Hindlimb muscle (tissue), 1 donor: Measurements from ENCODE around the gene NACC1. TPM values are rescaled to one million over a fixed set of nuclear protein-coding genes. Genes with fewer than 3 reads are reported as not detected.
"Not testable (repeated sequence)": the region's sequence is repeated elsewhere in the genome, so short reads cannot be mapped to it uniquely, and the experiment has no call there.

Source experiments
- DNase-seq: peaks from one replicate; pipeline ENCODE4 v3.0.0-alpha.2; 2013
- polyA plus RNA-seq: library from polyadenylated mRNA; unstranded; fragments of 120-200 nt; gene quantifications from one replicate; pipeline ENCODE4 v1.2.1, GENCODE V29; 2013; ENCODE audit not compliant: insufficient read length

Gene NACC1
- polyA plus RNA-seq, 1 donor: 23.4 TPM

DNA sequence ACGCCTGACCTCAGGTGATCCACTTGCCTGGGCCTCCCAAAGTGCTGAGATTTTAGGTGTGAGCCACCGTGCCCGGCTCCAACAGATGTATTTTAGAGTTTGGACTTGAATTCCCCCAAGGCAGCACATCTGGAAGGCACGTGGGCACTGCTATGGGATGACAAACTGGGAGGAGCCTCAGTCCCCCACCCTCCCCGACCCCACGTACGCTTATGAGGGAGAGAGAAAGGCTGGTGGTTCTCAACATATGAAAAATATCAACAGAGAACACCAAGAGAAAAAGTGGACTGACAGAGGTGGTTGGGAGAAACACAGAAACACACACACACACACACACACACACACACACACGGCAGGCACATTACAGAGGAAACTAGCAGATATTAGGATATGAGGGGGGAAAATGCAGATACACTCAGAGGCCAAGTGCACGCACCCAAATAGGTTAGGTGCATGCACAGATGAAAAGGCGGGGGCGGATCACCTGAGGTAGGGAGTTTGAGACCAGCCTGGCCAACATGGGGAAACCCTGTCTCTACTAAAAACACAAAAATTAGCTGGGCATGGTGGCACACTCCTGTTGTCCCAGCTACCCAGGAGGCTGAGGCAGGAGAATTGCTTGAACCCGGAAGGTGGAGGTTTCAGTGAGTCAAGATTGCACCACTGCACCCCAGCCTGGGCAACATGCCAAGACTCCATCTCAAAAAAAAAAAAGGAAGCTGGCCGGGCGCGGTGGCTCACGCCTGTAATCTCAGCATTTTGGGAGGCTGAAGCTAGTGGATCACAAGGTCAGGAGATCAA lies 28.9 kb downstream of the NACC1 start:
- DNase-seq: no peak

DNA sequence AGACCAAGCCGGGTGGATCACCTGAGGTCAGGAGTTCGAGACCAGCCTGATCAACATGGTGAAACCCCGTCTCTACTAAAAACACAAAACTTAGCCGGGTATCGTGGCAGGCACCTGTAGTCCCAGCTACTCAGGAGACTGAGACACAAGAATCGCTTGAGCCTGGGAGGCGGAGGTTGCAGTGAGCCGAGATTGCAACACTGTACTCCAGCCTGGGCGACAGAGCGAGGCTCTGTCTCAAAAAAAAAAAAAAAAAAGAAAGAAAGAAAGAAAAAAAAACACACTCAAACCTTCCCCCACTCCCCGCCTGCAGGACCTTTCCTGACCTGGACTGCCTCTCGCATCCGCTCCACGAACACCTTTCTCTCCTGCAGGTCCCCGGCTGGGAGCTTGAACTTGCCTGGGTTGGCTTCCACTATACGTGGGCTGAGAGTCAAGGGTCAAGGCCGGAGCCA lies 31.1 kb downstream of the NACC1 start:
- DNase-seq: not testable (repeated sequence)

DNA sequence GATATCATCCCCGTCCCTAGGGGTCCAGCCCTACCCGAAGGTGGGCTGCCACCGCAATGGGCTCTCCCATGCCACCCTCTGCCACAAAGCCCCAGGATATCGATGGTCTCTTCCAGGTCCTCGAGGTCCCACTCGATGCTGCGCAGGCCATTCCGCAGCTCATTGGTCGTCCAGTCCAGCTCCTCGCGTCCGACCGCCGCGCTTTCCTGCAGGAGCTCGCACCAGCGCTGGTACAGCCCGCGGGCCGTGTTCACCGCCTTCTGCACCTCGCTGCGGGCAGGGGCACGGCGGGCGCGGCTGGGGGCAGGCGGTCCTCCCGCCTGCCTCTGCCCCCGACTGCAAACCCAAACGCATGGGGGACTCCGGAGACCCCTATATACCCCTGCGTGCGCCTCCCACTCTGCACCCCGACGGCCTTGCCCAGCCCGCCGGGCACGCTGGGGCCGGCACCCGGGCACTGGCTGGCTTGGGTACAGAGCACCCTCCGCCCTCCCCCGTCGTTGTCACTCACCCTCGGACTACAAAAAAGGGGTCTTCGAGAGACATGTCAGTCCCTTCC lies 31.6 kb downstream of the NACC1 start:
- peak; percentile 47 for DNase-seq

DNA sequence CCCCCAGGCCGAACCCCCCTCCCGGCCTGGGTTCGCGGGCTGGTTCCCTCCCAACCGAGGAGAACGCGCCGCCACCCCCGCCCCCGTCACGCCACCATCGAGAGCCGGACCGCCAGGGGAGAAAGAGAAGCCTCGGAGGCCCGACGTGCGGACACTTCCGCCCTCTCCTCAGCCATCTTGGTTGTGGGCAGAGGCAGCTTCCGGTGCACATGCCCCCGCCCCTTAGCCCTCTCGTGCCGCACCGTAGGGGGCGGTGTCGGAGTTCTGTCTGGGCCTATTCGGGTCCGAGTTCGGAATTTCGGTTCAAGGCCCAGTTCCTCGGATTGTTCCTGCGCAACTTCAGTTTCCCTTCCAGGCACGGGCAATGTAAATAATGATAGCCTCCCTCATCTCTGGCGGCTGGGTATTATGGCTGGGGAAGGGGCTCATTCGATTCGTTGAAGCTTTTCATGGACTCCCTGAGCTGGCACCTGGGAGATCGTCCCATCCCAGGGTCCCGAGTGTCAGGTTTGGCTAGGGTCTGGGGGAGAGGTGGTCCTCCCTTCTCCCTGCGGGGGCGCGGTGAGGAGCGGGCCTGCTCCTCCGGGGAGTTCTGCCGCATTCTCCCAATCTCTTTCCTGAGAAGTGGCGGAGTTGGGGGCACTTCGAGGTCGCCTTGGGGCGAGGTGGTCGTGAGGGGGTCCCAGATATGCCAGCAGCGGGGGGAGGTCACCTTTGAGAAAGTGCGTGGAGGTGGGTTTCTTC lies 32.3 kb downstream of the NACC1 start, which contains the start of the genes IER2 and STX10:
Gene IER2 (plus strand): TSS at position 225 of the 744 bp plus-strand sequence. CDS start 2,776 bp downstream, outside the sequence.
Gene STX10 (minus strand): TSS at position 189 of the 744 bp plus-strand sequence. CDS start 202 bp downstream, outside the sequence.
- peak; percentile 95 for DNase-seq

DNA sequence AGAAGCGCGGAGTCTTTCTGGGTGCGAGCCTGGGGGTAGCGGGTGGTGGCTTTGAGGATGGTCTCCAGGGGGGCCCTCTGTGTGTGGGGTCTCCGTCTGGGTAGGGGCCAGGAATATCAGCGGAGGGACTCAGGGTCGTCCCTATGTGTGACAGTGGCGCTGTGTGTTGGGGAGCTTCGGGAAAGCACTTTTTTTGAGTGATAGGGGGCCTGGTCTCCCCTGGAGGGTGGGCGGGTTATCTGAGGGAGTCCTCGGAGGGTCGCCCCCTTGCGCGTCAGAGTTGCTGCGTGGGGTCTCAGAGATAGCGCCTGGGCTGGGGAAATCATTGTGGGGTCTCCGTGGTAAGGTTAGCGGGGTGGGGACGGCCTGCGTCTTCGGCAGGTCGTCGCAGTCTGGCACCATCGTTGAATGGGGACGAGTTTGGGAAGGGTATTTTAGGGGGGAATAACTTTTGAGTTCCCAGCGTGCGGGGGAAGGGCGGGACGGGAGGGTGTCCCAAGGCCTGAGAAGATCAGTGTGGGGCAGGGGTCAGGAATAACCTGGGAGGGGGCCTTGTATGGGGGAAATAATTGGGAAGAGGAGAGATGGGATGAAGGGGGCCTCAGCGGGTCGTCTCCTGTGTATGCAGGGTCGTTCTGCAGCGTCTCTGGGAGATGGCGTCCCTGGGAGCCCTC lies 33.0 kb downstream of the NACC1 start:
- peak; percentile 32 for DNase-seq

DNA sequence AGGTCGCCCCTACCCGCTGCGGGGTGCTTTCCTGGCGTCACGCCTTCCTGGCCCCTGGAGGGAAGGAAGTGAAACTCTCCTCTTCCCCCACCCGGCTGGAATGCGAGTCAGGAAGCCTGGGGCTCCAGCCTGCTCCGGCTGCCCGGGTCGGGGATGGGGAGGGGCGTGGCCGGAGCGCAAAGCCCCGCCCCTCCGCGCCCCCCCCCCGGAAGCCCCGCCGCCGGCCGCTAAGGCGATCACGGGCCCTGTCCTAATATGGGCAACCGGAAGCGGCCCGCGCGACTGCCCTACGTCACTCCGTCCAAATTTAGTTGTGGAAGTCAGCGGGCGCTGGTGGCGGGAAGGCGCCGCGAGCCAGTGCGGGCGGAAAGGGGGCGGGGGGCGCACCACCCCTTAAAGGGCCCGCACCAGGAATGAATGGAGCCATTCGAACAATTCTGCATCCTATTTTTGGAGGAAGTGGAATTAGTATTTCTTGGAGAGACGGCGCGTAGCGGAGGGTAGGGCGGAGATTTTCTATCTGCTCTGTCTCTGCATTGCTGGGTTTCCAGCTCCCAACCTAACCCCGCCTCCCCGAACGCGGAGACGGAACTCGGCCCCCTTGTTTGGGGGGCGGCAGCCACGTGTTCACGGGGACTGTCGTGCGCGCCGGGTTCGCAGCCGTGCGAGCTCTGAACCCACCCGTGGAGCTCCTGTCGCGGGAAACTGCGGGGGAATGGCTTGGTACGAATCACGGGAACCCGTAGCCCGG lies 33.7 kb downstream of the NACC1 start:
- DNase-seq: peak; percentile 98

DNA sequence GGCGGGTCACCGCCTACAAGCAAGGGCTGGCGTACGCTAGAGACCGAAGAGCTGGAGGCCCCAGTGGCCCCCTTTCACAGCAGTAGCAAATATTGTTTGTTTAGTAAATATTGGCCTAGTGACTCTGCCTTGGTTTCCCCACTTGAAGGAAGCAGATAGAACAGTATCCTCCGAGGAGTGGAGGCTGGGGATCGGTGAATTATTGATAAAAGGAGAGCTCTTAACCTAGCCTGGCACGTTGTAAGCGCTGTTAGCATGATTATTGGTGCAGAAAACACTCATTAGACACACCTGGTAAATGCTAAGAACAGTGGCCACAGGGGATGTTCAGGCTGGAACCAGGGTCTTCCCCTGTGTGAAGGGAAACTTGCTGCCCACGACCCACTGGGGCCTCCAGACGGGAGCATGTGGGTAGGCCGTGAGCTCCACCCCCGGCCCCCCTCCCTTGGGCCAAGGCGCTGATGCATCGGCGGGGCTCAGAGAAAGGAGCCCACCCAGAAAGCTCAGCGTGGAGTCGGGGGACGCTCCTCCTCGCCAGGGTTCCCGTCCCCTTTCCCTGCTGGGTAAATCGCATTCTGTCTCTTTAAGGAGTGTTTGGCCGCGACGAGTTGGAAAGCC lies 34.4 kb downstream of the NACC1 start:
- DNase-seq: no peak

DNA sequence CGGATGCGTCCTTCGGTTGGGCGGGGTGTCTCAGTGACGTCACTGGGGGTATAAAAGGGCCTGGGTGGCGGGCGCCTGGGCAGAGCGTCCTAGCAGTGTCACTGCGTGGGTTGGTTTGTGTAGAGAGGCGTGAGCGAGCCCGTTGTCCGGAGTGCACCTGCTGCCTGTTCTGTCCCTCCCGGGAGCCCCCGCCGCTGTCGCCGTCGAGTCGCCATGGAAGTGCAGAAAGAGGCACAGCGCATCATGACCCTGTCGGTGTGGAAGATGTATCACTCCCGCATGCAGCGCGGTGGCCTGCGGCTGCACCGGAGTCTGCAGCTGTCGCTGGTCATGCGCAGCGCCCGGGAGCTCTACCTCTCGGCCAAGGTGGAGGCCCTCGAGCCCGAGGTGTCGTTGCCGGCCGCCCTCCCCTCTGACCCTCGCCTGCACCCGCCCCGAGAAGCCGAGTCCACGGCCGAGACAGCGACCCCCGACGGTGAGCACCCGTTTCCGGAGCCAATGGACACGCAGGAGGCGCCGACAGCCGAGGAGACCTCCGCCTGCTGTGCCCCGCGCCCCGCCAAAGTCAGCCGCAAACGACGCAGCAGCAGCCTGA lies 35.0 kb downstream of the NACC1 start:
- DNase-seq: peak; percentile 96

DNA sequence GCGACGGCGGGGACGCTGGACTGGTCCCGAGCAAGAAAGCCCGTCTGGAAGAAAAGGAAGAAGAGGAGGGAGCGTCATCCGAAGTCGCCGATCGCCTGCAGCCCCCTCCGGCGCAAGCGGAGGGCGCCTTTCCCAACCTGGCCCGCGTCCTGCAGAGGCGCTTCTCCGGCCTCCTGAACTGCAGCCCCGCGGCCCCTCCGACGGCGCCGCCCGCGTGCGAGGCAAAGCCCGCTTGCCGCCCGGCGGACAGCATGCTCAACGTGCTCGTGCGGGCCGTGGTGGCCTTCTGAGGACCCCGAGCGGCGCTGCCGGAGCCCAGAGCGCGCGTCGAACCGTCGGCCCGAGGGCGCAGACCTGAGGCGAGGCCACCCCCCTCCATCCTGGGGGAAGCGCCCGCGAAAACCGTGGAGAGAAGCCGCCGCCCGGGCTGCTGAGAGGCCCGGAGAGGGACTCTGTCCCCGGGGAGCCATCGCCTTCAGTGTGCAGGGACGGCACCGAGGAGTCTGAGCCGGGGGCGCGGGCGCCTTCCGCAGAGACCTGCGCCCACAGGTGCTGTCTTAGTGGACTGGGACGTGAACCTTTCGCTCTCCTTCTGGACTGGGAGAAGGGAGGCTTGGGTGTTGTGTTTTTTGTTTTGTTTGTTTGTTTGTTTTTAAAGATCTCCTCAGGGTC lies 35.6 kb downstream of the NACC1 start:
- DNase-seq: peak; percentile 77

DNA sequence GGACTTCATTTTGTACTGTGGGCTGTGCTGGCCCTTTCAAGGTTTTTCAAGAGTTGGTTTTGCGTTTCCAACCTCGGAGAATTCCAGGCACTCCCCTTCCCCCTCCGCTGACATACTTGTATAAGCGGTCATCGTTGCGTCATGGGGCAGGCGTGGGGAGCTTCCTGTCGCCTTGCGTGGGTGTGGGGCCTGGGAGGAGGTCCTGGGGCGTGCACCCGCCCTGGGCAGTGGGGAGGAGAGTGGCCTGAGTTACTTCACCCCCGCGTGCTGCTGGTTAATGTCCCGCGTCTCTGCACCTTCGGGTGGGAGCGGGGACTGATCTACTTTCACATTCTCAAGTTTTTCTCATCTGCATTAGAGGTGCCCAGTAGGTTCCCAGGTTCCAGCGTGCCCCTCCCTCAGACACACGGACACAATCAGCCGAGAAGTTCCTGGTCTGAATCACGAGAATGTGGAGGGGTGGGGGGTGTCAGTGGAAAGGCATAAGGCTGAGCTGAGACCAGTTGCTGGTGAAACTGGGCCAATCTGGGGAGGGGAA lies 36.2 kb downstream of the NACC1 start:
- peak; percentile 85 for DNase-seq

DNA sequence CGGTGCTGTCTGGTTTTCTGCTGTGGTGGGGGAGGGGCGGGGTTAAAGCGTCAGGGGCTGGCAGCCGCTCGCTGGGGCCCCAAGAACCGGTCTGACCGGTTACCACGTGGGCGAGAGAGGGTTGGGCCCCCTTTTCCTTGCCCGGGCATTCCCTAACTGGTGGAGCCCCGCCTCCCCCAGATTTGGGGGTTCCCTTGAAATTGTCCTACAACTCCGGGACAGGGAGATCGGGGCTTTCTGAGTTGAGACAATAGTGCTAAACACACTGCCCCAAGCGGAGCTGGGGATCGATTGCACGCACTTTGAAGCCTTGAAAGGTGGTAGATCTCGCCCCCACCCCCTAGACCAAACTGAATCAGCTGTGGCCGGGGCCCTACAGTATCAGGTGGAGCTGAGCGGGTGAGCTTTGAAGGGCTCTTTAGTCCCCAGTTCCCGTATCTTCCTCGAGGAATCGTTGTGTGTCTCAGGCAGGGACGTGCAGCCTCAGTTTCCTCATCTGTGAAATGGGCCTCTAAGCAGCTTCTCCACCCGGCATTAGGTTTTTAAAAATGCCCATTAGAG lies 36.9 kb downstream of the NACC1 start:
- DNase-seq: peak; percentile 58

DNA sequence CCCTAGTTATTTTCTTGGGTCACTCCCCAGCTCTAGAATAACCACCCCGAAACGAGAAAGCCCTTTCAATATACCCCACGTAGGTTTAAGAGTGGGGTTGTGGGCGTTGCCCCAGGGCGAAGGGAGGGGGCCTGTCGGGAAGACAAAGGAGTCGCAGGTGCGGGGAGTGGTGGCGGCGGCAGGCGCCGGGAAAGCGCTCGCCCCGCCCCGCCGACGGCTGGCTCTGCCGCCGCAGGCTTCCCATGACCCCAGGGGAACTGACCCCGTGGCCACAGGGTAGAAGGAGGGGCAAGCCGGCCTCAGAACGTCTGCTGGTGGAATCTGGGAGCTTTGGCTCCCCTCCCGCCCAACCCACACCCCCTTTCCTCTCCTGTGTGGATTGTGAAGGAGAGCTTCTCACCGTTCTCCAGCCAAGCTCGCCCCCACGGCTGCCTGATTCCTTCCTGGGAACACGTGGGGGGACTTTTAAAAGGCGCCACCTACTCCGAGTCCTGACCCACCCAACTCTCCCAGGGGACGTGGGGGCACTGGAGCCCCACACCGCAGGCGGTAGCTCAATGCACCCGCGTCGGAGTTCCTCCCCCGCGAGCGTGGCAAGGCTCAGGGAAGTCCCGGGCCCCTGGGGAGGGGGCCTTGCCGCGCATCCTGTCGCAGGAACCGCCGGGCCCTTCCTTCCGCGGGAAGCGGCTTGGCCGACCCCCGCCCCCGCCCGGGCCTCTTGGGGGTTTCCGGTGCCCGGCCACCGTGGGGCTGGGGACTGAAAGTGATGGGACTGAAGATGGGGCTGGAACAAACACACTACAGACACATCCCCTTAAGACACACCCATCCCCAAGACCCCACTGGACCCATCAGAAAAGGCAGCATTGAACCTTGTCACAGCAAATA lies 37.7 kb downstream of the NACC1 start:
- DNase-seq: peak; percentile 65

DNA sequence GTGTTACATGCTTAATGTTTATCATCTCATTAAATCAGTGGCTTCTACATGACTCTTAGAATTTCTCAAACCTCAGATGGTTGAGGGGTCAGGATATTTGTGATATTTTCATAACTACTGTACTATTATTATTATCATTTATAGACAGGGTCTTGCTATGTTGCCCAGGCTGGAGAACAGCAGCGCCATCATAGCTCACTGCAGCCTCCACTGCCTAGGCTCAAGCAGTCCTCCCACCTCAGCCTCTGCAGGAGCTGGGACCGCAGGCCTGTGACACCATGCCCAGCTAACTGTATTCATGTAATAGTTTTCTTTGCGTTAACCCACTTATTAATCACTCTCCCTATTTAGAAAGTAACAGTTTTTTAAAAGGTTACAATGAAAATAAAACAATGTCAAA lies 41.6 kb downstream of the NACC1 start:
- DNase-seq: no peak

DNA sequence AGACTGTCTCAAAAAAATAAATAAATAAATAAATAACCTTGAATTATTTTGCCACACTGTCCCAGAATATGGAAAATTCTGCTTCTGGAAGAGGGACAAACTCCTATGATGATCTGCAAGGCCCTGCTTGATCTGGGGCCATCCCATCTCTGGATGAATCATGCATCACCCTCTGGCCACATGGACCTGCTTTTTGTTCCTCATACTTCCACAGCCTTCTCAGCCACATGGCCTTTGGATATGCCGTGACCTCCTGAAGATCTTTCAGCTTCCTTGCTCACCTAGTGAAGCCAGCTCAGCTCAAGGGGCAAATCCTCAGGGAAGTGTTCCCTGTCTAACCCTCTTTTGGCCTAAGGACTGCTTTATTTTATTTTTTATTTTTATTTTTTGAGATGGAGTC lies 42.5 kb downstream of the NACC1 start:
- DNase-seq: no peak

DNA sequence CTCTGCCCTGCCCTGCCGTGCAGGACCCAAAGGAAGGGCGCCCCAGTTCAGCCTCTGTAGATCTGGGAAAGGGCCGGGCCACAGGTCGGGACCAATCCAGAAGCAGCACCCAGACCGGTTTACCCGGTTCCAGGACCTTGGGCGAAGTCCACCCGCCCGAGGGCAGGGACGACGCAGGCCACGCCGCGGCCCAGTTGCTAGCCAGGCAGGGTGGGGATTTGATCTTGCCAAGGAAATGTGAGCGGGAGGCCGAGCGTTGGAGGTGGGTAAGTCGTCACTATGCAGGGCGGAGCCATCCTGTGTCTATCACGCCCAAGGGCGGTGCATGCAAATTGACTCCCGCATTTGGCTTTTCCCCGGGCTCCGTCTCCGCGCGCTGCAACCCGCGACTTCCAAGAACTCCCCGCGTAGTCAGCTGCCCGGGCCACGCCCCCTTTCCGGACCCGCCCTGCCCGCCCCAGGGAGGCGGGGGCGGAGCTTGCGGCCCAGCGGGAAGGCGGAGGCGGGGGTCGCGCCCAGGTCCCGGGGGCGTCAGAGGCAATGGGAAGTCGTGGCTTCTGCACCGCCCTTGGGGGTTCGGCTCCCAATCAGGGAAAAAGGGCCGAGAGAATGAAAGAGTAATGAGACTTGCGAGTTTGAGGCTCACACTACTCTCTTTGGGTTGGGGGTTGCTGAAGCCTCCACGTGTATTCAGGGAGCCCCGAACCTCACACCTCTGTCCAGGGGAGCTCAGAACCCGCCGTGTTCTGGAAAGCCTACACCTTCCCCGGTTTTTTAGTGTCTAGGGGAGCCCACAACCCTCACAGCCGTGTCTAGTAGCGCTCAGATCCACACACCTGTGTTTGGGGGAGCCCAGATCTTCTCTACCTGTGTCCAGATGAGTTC lies 44.9 kb downstream of the NACC1 start:
- DNase-seq: peak; percentile 95

DNA sequence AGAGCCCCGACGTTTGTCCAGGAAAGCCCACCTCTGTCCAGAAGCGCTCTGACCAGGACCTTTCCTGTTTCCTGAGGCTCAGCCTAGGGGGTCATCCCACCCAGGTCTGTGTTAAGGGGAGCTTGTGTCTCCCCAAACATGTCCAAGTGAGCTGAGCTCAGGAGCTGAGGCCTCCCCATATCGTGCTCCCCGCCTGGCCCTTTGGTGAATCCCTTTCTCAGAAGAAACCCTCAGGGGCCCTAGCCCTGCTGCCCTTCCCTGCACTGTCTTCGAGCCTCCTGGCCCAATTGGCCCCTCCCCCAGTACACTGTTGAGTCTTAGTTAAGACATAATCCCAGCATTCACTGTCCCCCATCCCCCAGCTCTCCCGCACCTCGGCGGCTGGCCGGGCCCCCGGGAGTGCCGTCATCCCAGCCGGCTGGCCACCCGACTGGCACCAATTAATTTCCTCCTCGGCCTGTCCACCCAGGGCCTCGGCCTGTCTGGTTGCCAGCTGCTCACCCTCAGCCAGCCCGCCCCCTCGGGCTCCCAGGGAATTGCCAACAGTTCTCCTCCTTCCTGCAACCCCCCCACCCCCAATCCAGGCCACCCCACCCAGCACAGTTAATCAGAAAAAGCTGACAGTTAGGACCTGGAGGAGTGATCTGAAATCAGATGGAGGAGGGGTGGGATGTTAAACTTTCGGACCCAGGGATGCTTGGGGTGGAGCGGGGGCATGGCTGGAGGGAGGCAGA lies 45.7 kb downstream of the NACC1 start:
- DNase-seq: peak; percentile 77
